Loucy (cell line): ENCODE measurements around the gene BOC.

Experiments used
- CTCF ChIP-seq: fragments of 200-600 bp; sonication (generic); conservative IDR thresholded peaks from 2 replicates; pipeline ENCODE4 v1.5.1; 2014; ENCODE audit warnings: mild to moderate bottlenecking, antibody characterized with exemption, low read length
- EZH2phosphoT487 ChIP-seq: fragments of 200-600 bp; IDR thresholded peaks from 2 replicates; pipeline ENCODE4 v1.6.1; 2018; ENCODE audit warnings: antibody characterized with exemption, mild to moderate bottlenecking, moderate library complexity, borderline replicate concordance

- TF ChIP-seq CTCF (no peak), EZH2phosphoT487 (no peak)
Observed at GRCh38 chr3:113300596-113300995, 89.2 kb downstream of the BOC start.
